GM19238 (cell line): Measurements from ENCODE around the gene ENTPD1.
"Not testable (repeated sequence)": the region's sequence is repeated elsewhere in the genome, so short reads cannot be mapped to it uniquely, and the experiment has no call there.

Experiments
- DNase-seq: peaks from one replicate; pipeline ENCODE4 v3.0.0; 2011; ENCODE audit warnings: low spot score; ENCODE audit not compliant: insufficient read length

The ENTPD1 gene

DNA sequence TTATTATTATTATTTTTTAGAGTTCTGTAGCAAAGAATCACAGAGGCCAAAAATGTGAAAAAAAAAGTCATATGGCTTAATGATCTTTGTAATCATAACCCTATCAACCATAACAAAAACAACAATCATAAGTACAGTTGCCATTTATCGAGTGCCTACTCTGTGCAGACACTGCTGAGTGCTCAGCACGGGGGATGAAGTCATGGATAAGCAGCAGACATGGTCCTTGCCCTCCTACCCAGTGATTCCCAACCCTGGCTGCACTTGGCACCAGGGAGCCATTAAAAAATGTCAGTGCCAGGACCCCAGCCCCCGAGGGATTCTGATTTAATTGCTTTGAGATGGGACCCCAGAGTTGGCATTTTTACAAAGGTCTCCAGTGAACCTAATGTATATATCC is 38.2 kb downstream of the ENTPD1 start:
- no peak for DNase-seq

DNA sequence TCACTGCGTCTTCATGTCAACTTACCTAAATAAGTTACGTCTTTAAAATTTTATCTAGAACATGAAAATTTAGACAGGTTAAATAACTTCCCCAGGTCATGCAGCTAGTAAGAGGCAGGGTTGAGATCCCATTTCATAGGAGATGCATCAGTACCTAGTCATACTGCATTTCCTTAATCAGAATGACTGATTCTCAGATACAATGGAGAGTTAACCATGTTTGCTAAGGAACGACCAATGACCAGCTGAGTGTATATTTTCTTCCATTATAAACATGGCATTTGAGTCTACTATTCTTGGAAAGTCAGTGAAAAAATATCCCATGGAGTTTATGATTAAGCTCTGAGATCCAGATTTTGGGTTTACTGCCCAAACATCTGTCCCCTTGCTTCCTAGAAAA is 39.6 kb downstream of the ENTPD1 start:
- no peak for DNase-seq

DNA sequence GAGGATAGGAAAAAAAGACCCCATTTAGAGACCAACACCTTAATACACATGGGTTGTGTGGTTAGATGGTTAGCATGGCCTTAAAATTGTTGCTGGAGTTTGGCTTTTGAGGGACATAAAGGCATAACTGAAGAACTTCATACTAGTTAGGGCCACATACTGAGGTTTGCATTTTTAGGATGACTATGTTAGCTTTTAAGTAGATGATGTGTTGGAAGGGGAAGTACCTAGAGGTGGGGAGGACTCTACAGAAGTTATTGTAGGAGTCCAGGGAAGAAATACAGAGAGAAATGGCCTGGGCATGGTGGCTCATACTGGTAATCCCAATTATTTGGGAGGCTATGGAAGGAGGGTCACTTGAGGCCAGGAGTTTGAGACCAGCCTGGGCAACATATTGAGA is 40.5 kb downstream of the ENTPD1 start:
- no peak for DNase-seq

DNA sequence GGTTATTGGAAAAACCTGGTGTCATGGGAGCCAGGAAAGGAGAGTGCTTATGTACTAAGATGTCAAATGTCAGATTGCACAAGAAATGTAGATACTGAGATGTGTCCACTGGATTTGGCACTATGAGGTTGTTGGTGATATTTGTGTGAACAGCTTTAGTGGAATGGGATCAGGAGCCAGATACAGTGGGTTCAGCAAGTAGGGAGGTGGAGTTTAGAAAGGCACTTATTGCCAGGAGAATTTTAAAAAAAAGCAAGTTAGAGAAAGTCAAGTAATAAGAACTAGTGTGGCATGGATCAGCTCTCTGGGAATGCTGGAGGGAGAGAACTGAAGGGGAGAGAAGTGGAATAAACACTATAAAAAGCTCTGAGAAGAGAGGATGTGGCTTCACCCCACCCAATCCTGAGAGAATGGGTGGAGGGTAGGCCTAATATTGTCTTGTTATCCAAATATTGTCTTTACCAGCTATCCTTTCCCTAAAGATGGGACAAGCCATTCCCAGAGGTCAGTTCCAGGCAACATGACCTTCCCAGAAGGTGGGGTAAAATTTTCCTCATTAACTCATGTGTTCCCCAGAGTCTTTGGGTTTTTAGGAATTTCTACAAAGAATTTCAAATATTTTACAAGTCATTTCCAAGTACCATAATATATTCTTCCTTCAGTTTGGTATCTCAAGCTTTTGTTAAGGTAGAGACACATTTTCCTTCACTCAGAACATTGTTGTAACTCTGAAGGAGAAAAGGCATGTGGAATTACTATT is 42.3 kb downstream of the ENTPD1 start:
- DNase-seq: no peak

- DNase-seq: not testable (repeated sequence)
These were observed 44.3 kb downstream of the ENTPD1 start for GRCh38 chr10:95800286-95800685.

- DNase-seq: not testable (repeated sequence)
These were observed 50.9 kb downstream of the ENTPD1 start for GRCh38 chr10:95806687-95807380.

DNA sequence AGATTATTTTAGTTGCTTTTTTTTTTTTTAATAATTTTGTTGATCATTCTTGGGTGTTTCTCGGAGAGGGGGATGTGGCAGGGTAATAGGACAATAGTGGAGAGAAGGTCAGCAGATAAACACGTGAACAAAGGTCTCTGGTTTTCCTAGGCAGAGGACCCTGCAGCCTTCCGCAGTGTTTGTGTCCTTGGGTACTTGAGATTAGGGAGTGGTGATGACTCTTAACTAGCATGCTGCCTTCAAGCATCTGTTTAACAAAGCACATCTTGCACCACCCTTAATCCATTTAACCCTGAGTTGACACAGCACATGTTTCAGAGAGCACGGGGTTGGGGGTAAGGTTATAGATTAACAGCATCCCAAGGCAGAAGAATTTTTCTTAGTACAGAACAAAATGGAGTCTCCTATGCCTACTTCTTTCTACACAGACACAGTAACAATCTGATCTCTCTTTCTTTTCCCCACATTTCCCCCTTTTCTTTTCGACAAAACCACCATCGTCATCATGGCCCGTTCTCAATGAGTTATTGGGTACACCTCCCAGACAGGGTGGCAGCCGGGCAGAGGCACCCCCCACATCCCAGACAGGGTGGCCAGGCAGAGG is 52.8 kb downstream of the ENTPD1 start:
- DNase-seq: not testable (repeated sequence)

GRCh38 chr10:95809370-95810197 is 53.6 kb downstream of the ENTPD1 start:
- no peak for DNase-seq

GRCh38 chr10:95810198-95810976 is 54.4 kb downstream of the ENTPD1 start:
- DNase-seq: no peak

GRCh38 chr10:95813054-95813685 is 57.2 kb downstream of the ENTPD1 start:
- DNase-seq: no peak

- DNase-seq: no peak
These were observed 58.2 kb downstream of the ENTPD1 start for GRCh38 chr10:95814011-95814727.

DNA sequence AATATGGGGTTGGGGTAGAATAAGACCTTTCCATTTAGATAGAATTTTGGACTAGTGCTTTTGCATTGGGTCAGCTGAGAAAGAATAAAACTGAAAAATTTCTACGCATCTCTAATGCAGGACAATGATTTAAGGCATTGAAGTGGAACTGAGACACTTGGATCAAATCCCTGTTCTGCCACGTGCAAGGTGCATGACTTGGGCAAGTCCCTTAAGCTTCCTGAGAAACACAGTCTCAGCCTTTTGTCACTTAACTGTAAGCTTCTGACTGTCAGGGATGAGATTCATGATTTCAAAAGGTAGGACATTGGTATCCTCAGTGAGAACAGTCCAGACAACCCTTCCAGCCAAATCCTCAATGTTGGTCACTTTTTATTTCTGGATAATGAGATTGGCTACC is 59.2 kb downstream of the ENTPD1 start:
- DNase-seq: no peak

DNA sequence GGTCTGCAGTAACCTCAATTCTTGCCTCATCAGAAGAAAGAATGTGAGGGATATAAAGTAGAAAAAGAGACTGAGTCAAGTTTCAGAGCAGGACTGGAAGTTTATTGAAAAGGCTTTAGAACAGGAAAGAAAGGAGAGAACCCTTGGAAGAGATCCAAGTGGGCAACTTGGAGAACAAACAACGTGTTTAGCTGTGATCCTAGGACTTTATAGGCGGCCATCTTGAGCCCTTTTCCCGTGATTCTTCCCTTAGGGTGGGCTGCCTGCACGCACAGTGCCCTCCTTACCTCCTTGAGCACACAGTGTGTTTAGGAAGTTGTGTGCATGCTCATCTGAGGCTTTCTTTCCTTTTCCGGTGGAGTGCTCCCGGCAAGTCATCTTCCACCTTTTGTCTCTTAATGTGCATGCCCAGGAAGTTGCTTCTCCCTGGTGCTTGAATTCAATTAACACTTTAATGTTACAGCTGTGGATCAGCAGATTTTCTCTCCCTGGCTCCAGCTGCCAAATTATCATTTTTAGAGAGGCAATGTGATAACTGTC is 59.8 kb downstream of the ENTPD1 start:
- DNase-seq: no peak

GRCh38 chr10:95818010-95818409 is 62.0 kb downstream of the ENTPD1 start:
- no peak for DNase-seq

GRCh38 chr10:95818668-95819067 is 62.7 kb downstream of the ENTPD1 start:
- no peak for DNase-seq

DNA sequence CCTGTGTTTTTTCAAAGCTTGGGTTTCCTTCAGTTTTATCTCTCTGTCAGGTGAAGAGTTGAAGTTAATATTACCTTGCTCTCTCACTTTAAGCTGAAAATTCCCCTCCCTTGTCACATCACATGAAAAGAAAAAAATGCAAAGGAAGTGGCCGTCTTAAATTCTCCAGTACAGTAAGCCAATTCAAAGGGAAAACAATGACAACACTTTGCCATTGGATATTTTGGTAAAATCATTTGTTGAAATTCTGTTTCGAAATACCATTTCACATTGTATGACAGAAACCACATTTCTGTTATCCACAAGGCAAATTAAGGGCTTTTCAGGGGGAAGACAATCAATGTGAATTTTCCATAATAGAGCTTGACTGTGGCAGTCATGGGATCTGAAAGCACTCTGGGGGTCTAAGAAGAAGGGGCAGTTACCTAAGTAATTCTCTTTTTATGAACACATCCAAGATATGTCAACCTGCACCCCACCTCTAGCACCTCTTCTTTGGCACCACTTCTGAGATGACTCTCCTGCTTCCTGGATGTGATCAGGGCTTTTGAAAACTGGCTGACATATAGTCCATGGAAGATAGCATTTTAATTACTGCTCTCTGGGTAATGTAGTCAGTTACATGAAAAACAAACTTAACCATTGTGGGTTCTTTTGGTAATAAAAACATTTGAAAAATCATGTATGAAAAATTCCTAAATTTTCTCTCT is 63.8 kb downstream of the ENTPD1 start:
- no peak for DNase-seq

DNA sequence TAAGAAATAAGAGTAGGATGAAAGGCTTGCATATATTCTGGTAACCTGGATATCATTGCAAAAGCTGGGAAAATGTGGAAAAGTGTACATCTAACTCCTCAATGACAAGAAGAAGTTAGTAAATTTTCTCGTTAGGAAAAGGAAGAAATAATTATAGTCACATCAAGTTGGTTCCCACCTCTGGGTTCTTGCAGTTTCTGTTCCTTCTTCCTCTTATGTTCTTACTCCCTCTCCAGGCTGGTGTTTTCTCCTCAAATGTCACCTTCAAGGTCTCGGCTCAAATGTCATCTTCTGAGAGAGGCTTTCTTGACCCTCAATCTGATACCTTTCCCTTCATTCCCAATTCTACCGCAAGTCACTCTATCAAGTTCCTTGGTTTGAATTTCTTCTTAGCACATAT is 64.4 kb downstream of the ENTPD1 start:
- no peak for DNase-seq

DNA sequence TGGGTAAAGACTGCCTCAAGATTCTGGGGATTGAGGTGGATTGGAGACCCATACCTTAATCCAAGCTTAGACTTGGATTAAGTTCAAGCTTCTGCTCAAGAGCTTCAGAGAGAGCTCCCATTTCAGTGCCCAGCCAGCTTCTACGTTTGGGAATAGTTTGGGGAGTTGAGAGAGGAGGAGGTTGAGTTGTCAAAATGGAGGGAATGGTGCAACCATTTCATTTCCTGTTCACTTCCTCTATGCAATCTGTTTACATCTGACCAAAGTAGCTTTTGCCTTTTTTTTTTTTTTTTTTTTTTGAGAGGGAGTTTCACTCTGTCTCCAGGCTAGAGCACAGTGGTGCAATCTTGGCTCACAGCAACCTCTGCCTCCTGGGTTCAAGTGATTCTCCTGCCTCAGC is 65.8 kb downstream of the ENTPD1 start:
- DNase-seq: no peak

DNA sequence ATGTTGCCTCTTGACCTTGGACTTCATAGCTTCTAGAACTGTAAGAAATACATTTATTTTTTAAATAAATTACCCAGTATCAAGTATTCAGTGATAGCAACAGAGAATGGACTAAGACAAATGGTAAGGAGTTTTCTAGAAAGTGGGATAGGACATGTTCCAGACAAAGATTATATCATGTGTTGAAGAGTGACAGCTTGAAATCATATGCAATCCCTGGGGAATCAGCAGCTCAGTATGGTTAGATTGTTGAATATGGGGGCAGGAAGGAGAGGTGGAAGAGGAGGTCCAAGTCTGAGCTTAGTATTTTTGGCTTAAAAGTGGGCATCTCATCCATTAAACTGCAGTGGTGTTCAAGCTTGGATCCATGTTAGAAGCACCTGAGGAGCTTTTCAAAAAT is 74.1 kb downstream of the ENTPD1 start:
- DNase-seq: no peak
